Muscle of back (tissue), 13 donors: Measurements from ENCODE around the gene MAGEC1. TPM values are rescaled to one million over a fixed set of nuclear protein-coding genes. Genes with fewer than 3 reads are reported as not detected.
"Not testable (repeated sequence)": the region's sequence is repeated elsewhere in the genome, so short reads cannot be mapped to it uniquely, and the experiment has no call there.

ENCODE experiments used
- DNase-seq, 3 donors: peaks; one replicate each; pipeline versions ENCODE4 v3.0.0 to v3.0.0-alpha.2; 2013
- long read RNA-seq, 9 donors: transcript quantifications; one replicate each; lab custom pipeline, GENCODE V29; 2026
- polyA plus RNA-seq, 10 donors: library from polyadenylated mRNA; unstranded; fragments of 120-200 nt; gene quantifications; one replicate each; pipeline ENCODE4 v1.2.1, GENCODE V29; 2013; ENCODE audit not compliant: insufficient read length in 10 of 10

The MAGEC1 gene, protein sequence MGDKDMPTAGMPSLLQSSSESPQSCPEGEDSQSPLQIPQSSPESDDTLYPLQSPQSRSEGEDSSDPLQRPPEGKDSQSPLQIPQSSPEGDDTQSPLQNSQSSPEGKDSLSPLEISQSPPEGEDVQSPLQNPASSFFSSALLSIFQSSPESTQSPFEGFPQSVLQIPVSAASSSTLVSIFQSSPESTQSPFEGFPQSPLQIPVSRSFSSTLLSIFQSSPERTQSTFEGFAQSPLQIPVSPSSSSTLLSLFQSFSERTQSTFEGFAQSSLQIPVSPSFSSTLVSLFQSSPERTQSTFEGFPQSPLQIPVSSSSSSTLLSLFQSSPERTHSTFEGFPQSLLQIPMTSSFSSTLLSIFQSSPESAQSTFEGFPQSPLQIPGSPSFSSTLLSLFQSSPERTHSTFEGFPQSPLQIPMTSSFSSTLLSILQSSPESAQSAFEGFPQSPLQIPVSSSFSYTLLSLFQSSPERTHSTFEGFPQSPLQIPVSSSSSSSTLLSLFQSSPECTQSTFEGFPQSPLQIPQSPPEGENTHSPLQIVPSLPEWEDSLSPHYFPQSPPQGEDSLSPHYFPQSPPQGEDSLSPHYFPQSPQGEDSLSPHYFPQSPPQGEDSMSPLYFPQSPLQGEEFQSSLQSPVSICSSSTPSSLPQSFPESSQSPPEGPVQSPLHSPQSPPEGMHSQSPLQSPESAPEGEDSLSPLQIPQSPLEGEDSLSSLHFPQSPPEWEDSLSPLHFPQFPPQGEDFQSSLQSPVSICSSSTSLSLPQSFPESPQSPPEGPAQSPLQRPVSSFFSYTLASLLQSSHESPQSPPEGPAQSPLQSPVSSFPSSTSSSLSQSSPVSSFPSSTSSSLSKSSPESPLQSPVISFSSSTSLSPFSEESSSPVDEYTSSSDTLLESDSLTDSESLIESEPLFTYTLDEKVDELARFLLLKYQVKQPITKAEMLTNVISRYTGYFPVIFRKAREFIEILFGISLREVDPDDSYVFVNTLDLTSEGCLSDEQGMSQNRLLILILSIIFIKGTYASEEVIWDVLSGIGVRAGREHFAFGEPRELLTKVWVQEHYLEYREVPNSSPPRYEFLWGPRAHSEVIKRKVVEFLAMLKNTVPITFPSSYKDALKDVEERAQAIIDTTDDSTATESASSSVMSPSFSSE
- polyA plus RNA-seq, result under 1 TPM in 1 of 10 donors, not detected in 9; 0.14 TPM
- long read RNA-seq, donor 1, result 0 reads
- long read RNA-seq, donor 2, result 0 reads
- long read RNA-seq, donor 3, result 0 reads
- long read RNA-seq, donor 4, result 0 reads
- long read RNA-seq, donor 5, result 0 reads
- long read RNA-seq, donor 6, result 0 reads
- long read RNA-seq, donor 7, result 0 reads
- long read RNA-seq, donor 8, result 0 reads
- long read RNA-seq, donor 9, result 0 reads

DNA sequence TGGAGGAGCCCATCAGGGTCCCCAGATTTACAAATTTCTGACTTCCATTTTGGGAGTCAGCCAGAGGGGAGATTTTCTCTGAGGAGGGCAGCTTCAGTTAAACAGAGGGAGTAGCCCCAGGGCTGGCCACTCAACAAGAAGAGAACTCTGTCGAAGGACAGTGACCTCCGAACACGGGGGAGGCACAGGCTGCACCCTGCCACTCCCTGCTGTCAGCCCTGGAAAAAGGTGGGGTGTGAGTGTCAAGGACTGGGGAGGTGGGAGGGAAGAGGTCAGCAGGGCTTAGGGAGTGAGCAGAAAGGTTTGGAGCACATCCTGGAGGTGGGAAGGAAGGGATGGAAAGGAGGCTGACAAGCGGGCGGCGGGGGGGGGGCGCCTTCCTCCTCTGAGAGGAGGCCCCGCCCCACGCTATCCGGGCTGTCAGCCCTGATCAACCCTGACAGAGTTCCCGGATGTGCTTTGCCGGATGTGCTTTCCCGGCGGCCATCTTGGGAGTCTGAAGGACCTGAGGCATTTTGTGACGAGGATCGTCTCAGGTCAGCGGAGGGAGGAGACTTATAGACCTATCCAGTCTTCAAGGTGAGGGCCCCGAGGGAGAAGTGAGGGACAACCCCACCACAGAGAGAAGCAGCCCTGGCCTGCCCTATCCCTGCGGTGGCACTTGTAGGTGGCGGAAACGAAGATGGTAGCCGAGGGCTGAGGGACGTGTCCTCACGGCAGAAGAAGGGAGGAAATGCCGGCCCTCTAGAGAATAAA lies at the start of gene MAGEC1:
Gene MAGEC1, plus strand, starts transcription at position 495 of the 756 bp plus-strand sequence. CDS start 1,179 bp downstream, outside the sequence.
- no peak for DNase-seq

DNA sequence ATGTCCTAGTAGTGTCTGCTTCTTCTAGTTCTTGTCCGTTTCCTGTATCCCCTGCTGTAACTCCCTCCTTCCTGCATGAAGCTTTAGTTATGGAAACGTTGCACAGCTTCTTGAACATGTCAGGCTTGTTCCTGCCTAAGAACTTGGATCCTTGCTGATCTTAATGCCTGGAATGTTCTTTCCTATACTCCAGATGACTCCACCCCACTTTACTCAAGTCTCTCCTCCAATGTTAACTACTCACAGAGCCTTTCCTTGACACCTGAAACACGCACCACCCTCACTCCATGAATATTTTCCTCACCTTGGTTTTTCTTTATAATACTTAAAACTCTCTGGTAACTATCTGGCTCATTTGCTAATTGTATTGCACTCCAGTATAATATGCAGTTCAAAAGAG lies 46.2 kb upstream of the MAGEC1 start:
- DNase-seq, result no peak

DNA sequence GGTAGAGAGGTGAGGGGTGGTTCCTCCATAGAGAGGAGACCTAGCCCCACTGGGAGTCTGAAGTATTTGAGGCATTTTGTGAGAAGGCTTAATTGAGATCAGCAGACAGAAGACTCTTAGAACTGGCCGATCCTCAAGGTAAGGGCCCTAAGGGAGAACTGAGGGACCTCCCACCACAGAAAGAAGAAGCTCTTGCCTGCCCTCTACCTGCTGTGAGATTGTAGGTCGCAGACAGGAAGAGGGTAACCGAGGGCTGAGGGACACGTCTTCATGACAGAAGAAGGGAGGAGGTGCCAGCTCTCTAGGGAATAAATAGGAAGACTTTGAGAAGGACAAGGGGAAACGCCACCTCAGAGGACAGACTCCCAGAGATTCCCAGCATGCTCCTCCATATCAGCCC lies 24.1 kb upstream of the MAGEC1 start:
- no peak for DNase-seq

DNA sequence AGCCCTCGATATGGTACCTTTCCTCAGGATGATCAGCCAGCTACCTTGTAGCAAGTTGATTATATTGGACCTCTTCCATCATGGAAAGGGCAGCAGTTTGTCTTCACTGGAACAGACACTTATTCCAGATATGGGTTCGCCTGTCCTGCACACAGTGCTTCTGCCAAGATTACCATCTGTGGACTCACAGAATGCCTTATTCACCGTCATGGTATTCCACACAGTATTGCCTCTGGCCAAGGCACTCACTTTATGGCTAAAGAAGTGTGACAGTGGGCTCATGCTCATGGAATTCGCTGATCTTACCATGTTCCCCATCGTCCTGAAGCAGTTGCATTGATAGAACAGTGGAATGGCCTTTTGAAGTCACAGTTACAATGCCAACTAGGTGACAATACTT lies 14.9 kb upstream of the MAGEC1 start:
- DNase-seq, result not testable (repeated sequence)

DNA sequence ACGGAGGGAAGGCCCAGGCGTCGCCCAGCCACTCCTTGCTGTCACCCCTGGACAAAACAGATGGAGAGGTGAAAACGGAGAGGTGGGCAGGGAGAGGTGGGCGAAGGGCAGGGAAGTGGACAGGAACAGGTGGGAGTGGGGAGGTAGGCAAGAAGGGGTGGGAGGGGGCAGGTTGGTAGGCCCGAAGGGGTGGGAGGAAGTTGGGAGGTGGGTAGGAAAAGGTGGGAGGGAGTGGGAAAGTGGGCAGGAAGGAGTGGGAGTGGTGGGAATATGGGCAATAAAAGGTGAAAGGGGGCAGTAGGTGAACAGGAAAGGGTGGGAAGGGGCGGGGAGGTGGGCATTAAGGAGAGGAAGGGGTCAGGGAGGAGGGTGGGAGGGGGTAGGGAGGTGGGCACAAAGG lies 9.0 kb upstream of the MAGEC1 start:
- no peak for DNase-seq

DNA sequence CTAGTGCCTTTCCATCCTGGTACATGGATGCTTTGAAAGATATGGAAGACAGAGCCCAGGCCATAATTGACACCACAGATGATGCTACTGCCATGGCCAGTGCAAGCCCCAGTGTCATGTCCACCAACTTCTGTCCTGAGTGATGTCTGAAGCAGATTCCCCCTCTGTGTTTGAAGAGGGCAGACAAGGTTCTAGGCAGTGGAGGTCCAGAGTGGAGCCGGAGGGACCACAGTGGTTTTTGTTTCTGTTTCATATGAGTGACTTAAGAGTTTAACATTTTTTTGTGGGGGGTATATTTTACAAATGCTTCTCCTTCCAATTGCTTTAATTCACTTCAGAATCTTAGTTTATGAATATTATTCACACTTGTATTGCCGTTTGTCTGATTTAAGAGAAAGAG lies 6.0 kb upstream of the MAGEC1 start:
- DNase-seq, result no peak

DNA sequence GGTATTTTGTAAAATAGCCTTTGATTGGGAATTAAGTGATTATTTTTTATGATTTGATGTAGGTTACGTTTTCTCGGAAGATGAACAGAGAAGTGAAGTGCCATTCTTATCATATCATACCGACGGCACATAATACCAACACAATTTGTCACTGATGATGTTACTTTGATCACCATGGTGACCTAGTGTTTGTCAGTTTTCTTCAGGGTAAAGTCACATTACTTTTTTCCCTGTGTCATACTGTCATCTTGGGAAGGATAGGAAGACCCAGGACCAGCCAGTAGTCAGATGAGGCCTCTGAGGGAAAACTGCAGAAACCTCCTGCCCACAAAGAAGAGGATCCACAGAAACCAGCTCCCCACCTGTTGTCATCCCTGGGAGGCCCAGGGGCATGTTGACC lies 1.3 kb upstream of the MAGEC1 start:
- no peak for DNase-seq

DNA sequence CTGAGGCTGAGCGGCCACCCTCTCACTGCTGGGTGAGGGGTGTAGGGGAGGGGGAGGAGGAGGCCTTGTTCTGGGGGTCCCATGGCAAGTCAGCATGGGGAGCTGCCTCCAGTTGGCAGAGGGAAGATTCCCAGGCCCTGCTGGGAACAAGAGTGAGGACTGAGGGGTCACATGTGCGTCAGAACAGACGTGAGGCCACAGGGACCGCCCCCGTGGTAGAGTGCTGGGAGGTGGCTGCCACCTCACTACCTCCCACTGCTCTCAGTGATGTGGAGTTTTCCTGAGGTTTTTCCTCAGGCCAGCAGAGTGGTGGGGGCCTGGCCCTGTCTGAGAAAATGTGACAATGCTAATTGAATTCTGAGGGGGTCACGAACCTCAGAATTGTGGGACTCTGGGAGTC lies 568 bp downstream of the MAGEC1 start:
- no peak for DNase-seq

DNA sequence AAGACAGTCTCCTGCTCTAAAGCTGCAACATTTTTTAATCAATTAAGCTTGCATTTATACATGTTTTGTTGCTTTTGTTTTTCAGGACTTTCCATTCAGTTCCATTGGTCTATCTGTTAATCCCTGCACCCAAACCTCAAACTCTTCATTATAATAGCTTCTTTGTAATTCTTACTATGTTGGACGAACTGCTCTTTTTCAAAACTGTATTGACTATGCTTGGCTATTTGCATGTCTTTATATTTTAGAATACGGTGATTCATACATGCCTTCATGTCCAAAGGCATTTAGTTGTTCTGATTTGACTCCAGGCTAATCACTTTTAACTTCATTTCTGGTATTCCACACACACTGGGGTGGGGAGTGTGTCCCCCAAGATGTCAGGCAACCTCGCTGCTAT lies 14.1 kb downstream of the MAGEC1 start:
- no peak for DNase-seq

DNA sequence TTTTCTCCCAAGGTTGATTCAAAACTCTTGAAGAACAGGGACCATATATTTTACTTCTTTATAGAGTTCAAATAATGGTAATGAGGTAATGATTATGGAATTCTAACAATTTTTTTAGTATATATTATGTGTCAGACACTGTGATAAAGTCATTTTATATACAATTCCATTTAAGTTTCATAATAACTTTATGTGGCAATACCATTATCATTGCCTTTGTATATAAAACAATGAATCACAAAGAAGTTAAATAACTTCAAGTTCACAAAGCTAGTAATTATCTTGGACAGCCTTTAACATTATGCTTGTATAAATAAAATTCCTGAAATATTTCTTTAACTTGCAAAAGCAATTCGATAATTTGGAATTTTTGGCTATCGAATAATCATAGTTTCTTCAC lies 20.6 kb downstream of the MAGEC1 start:
- DNase-seq, result no peak

DNA sequence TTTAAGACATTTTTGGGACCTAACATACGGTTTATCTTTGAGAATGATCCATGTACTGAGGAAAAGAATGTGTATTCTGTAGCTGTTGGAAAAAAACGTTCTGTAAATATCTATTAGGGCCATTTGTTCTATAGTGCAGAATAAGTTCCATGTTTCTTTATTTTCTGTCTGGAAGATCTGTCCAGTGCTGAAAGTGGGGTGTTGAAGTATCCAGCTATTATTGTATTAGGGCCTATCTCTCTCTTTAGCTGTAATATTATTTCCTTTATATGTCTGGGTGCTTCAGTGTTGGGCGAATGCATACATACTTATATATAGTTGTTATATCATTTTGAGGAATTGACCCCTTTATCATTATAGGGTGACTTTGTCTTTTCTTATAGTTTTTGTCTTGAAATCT lies 24.7 kb downstream of the MAGEC1 start:
- no peak for DNase-seq

DNA sequence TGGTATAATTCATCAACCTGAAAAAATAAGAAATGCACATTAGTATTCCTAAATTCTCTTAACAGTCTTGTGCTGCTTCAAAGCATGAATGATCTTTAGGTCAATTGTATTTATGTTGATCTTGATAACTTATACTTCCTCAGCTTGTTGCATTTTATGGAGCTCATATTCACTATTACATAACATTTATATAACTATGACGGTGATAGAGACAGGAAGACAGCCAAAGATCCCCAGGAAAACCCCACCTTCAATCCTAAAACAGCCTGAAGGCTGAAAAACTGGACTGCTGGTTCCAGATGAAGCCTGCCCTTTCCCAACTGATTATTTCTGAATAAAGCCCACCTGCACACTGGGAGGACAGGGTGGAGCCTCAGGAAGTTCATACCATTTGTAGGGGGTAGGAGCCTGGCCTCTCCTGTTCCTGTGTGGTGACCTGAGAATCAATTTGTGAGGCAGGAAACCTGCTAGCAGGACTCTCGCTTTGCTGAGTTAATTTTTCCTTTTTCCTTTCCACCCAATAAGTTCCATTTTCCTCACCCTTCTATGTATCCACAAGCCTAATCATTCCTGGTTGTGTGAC lies 30.5 kb downstream of the MAGEC1 start:
- no peak for DNase-seq

DNA sequence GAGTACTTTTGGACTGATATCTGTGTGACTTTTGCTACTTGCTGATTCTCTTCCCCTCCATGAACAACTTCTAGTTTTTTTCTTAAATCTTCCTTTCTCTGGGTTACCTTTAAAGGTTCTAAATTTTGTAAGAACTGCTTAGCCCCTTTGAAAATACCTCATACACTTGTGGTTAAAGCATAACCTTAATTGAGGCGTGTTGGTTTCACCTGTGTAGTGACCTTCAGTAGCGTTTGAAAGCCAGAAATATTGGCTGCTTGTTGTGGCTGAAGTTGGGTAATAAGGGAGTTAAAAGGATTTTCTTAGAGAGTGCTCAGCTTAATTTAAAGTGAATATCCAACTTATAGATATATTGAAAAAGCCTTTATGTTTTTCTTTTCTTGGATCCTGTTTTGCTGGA lies 32.0 kb downstream of the MAGEC1 start:
- DNase-seq, result no peak

DNA sequence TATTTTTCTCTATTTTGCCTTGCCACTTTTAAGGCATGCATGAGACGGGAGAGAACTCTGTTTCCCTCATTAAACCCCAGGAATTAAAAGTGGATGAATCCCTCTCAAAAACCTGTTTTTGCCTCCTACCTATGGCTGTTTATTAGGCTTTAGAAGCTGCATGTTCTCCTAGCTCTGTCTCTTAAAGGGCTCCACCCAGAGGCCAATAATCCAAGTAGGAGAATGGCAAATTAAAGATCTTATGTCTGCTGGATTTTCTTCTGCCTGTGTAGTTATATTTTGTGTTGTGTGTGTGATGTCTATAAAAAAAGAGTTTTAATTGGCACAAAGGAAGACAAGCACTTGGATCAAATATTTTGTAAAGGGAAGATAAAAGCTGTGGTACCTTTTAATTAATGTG lies 32.4 kb downstream of the MAGEC1 start:
- no peak for DNase-seq

DNA sequence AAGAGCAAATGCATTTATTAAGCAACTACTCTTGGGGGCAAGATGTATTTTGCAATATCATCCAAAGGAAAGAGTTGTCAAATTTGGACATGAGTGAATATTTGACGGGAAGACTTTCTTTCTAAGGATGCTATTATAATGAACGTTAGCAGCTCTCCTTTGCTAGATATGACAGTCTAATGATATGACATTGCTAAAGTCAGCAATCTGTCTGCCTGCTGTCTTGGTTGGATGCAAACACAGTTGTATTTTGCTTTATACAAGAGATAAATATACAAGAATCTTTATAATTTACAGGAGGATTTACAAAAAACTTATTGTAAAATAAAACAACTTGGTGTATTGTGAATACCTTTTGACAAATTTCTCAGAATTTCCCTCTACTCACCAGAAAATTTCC lies 37.5 kb downstream of the MAGEC1 start:
- no peak for DNase-seq

DNA sequence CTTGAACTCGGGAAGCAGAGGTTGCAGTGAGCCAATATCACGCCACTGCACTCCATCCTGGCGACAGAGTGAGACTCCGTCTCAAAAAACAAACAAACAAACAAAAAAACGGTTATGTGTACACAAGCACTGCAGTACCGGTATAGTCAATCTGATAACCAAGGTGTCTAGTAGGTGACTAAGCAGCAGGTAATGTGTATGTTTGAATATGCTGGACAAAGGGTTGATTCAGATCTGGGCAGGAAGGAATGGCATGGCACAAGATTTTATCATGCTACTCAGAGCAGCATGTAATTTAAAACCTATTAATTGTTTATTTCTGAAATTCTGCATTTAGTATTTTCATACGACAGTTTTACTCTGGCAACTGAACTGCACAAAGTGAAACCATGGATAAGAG lies 41.7 kb downstream of the MAGEC1 start:
- DNase-seq, result no peak

DNA sequence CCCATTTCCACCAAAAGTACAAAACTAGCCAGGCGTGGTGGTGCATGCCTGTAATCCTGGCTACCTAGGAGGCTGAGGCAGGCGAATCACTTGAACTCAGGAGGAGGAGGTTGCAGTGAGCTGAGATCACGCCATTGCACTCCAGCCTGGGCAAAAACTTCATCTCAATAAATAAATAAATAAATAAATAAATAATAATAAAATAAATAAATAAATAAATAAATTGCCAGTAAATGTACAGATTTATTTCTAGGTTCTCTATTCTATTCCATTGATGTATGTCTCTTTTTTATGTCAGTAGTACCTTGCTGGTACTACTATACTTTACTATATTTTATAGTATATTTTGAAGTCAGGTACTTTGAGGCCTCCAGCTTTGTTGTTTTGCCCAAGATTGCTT lies 43.7 kb downstream of the MAGEC1 start:
- no peak for DNase-seq

DNA sequence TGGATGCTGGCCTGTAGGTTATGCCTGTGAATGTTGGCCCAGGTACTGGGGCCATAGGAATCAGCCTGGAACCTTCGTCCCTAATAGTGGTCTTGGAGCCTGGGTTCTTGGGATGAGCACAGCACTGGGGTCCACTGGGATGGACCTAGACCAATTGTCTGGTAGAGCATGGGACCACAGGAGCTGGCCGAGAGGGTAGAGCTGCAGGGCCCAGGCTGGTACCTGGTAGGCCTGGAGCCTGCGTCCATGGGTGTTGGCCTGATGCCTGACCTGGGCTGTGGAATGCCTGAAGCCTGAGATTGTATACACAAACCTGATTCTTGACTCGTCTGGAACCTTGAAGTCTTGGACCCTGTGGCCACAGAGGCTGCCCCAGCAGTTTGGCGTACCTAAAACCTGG lies 48.9 kb downstream of the MAGEC1 start:
- DNase-seq, result no peak

DNA sequence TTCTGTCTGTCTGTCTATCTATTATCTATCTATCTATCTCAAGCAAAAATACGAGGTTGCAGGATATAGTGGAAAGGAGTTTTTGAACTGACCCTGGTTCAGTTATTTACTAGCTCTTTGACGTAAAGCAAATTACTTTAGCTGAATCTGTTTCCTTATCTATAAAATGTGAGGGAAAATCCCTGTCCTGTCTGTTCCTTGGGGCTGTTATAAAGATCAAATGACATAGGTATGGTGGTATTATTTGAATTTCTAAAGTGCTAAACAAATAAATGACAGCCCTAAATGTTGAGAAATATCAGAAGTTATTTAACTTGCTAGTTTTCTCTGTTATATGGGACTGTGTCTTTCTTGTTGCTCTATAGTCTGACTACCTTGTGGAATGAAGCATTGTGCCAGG lies 55.0 kb downstream of the MAGEC1 start:
- DNase-seq, result no peak
